HG03064 (cell line): Measurements from ENCODE around the gene BLM.
"Not testable (repeated sequence)": the region's sequence is repeated elsewhere in the genome, so short reads cannot be mapped to it uniquely, and the experiment has no call there.

Experiments
- ATAC-seq: cut with Tn5 transposase; IDR thresholded peaks from one replicate; pipeline ENCODE4 v1.9.1; 2021; ENCODE audit warnings: low read depth; ENCODE audit not compliant: unreplicated experiment

The BLM gene

DNA sequence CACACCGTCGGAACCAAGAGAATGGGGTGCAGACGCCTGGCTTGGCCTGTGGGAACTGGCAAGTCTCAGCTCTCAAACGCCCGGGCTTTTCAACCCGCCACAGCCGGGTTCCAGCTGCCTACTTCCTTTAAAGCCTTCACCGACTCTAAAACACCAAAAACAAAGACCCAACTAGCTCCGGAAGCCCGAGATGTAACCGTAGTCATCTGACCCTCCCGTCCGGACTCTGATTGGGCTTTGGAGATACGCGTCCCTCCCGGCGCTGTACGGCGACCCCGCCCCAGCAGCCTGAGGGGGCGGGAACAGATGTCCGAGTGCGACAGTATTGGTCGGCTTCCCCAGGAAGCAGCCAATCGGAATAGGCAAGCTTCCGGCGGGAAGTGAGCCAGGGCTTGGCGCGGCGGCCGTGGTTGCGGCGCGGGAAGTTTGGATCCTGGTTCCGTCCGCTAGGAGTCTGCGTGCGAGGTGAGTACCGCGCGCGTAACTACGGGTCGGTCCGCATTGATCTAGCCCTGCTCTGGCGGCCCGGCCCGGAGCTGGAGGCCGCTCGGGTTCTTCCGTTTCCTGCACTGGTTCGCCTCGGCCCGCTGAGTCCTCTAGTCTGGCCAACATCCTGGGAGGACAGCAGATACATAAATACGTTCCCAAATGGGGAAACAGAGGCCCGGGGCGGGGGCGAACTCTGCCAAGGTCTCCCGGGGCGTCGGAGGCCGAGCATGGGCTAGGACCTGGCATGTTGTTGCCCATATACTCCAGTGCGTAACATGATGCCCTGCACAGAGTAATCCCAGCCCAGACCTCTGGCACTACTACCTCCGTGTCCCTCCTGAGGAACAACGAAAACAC, at the start of gene BLM:
Gene BLM (plus strand): TSS at position 371 of the 846 bp plus-strand sequence. CDS start 30,047 bp downstream, outside the sequence.
- ATAC-seq, result peak; percentile 98

DNA sequence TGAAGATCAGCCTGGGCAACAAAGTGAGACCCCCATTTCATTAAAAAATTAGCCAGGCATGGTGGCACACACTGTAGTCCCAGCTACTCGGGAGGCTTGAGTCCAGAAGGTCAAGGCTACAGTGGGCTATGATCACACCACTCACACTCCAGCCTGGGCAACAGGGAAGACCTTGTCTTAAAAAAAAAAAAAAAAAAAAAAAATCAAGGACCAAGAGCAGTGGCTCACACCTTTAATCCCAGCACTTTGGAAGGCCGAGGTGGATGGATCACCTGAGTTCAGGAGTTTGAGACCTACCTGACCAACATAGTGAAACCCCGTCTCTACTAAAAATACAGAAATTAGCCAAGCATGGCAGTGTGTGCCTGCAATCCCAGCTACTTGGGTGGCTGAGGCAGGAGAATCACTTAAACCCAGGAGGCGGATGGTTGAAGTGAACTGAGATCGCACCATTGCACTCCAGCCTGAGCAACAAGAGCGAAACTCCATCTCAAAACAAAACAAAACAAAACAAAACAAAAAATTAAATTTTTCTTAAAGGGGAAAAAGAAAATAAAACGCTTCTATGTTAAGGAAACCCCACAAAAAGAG, 49.3 kb upstream of the BLM start:
- not testable (repeated sequence) for ATAC-seq

DNA sequence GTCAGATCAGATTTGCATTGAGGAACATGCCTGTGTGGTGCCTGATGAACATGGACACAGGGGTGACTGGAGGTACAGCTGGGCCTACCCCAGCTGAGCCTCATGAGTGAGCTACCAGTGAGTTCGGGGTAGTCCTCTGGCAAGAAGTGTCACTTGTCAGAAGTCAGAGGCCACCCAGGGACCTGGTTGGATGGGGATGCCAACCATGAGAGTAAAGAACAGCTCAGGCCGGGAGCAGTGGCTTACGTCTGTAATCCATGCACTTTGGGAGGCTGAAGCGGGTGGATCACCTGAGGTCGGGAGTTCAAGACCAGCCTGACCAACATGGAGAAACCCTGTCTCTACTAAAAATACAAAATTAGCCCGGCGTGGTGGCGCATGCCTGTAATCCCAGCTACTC, 46.5 kb upstream of the BLM start:
- not testable (repeated sequence) for ATAC-seq

DNA sequence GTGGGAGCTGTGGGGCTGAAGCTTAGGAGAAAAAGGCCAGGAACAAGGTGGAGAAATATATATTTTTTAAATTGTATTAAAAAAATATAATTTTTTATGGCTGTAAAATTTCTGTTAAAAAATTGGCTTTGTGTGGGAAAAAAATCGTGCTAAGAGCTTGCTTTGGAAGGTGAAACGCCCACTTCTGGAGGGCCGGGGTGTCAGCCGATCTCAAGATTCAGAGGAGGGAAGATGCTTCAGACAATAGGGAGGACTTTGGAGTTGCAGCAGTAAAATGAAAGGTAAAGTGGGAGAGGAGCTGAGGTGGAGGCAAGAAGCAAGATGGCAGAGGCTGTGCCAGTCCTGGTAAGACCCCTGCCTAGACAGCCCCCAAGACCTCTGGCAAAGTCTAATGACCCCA, 45.9 kb upstream of the BLM start:
- no peak for ATAC-seq

DNA sequence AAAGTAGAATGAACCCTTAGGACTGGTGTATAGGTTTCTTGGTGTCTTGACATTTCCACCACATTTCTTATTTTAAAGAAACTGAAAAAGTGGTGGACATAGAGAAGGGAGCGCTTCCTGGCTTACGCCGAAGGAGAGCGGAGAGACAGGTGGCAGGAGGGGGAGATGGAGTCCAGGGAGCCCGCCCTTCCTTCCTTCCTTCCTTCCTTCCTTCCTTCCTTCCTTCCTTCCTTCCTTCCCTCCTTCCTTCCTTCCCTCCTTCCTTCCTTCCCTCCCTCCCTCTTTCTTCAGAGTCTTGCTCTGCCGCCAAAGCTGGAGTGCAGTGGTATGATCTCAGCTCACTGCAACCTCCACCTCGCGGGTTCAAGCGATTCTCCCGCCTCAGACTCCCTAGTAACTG, 43.8 kb upstream of the BLM start:
- not testable (repeated sequence) for ATAC-seq

DNA sequence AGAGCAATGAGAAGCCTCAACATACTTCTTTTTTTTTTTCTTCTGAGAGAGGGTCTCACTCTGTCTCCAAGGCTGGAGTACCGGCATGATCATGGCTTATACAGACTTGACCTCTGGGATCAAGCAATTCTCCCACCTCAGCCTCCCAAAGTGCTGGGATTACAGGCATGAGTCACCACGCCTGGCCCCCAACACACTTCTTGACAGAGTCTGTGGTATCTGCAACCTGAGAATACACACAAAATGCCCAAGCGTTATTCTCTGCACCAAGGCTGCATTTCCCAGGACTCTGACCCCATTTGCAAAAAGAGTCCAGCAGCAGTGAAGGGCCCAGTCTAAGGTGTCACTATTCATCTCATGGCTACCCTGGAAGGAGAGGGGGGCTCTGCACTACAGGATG, 42.7 kb upstream of the BLM start:
- ATAC-seq, result no peak

DNA sequence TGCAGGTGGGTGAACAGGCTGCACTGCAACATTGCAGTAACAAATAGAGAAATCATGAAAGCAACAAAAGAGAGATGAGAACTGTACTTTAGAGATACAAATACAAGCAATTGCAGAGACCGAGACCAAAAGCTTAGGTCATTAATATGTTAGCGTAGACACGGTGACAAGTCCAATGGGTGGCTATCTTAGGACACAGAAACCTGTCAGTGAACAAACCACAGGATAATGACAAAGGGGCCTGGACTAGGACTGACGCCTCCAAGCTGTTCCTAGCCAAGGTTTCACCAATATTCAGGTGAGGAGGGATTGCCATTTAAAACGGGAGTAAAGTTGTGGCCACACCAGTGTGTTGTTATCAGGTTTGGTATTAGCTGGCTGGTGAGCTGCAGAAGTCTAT, 41.7 kb upstream of the BLM start:
- ATAC-seq, result no peak

DNA sequence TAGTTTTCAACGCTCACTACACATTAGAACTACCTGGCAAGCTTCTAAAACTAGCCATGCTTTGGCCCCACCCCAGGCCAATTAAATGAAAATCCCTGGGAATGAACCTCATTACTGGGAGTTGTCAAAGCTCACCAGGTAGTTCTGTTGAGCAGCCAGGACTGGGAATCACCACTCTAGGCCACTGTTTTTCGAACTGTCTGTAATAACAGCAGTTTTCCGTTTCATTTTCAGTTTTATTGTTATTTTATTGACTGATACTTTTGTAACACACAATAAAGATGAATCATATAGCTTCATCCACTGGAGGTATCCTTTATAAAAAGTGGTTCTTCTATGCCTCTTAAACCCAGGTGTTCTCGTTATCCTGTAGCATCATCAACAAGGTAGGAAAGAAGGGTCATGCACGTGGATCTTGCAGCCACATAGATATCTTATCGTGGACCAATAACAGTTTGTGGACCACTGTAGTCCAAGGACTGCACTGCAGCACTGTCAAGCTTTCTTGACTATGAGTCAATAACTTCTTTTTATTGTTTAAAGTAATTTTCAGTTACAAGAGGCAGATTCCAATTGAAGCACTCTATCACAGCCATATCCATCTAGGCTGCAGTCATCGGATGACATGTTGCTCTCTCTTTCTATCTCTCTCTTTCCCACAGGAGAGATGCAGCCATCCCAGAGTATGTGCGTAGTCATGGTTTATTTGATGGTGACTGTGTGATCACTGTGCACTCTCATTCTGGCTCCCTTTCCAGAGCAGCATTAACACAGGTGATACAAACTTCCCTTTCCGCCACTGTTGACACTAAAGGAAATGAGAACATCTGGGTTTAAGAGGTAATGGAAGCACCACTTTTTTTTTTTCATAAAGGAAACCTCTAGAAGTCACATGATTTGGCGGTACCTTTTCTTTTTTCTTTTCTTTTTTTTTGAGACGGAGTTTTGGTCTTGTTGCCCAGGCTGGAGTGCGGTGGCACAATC, 39.0 kb upstream of the BLM start:
- ATAC-seq, result no peak

DNA sequence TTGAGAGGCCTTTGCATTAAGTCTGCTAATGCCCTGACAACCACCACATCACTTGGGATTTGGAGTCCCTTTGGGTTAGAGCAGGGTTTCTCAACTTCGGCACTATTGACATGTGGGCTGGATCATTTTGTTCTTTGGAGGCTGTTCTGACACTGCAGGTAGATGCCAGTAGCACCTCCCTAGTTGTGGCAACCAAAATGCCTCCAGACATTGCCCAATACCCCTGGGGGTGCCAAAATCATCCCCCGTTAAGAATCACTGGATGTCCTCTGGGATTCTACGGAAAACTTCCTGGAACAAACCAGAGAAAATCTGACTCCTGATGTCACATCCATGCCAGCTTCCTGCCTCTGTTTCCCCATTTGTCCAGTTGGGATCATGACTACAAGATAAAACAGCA, 37.2 kb upstream of the BLM start:
- no peak for ATAC-seq

DNA sequence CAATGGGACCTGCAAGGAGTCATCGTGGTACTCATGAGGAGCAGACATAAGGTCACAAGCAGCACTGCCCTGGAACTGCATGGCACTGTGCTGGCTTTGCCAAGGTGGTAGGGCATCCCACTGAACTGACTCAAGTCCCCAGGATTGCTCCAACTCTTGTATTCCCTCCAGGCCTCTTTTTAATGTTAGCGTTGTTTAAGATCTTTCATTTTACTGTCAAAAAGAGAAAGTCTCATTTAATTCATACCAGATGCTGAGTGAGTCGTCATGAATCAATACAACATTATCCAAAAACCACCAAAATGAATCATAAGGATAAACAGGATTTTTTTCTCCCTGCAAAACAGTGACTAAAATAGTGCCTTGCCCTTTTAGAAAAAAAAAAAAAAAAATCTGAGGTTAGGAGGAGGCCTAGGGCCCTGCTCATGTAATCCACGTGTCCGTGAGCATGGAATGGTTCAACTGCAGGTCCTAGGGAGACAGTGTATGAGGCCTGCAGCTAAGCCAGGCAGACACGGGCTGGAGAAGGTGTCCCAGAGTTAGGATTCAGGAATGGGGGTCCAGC, 36.7 kb upstream of the BLM start:
- ATAC-seq, result no peak

DNA sequence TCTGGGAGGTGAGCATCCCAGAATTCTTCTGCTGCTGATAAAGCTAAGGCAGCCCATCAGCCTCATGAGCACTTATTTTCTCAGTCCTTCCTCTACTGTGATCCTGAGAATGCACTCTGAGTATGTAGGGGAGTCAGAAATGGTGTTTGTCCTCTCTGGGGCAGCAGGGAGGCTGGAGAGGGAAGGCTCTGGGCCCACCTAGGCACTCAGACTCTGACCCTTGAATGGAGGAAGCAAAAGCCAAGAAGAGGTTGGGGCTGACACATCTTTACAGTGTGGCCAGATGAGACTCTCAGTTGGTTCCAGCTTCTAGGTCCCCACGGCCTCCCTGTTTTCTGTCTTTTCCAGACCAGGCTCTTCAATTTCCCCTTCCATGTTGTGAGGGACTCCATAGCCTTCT, 36.1 kb upstream of the BLM start:
- no peak for ATAC-seq

DNA sequence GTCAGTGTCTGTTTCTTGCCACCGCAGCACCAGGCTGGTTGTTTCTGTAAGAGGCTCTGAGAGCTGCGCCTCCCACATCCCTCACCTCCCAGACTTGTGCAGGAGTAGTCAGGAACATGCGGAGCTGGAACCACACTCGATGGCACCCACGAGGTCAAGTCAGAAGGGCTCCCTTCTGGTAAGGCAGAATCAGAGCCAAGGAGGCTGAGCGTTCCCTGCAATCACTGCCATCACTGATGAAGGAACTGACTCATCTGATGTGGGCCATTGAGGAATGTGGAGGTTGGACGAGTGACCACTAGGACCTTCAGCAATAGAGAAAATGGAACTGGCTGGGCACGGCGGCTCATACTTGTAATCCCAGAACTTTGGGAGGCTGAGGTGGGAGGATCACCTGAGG, 35.7 kb upstream of the BLM start:
- ATAC-seq, result no peak

DNA sequence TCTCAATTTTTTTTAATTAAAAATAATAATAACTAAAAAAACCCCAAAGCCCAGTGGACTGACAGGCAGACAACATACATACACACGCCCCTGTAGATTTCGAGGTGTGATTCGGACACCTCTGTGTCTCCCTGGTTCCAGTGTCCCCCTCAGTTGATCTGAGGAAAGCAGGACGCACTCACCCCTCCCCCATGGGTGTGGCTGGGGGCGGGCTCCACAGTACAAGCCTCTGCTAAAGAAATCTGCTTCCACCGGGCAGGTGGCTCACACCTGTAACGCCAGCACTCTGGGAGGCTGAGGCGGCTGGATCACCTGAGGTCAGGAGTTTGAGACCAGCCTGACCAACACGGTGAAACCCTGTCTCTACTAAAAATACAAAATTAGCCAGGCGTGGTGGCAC, 33.8 kb upstream of the BLM start:
- no peak for ATAC-seq

DNA sequence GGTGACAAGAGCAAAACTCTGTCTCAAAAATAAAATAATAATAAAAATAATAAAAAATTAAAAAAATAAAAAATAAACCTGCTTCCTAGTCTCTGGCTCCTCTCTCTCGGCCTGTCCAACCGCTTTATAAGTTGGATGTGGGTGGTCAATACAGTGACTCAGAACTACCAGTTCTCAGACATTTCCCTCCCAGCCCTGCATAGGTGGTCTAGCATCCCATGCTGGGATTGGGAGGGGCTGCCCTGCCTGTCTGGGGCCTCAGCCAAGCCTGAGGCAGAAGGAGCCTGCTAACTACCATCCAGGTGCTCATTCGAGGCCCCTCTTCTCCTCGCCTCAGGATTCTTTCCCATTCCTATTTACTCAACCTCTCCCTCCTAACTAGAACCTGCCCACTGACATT, 33.3 kb upstream of the BLM start:
- ATAC-seq, result no peak

DNA sequence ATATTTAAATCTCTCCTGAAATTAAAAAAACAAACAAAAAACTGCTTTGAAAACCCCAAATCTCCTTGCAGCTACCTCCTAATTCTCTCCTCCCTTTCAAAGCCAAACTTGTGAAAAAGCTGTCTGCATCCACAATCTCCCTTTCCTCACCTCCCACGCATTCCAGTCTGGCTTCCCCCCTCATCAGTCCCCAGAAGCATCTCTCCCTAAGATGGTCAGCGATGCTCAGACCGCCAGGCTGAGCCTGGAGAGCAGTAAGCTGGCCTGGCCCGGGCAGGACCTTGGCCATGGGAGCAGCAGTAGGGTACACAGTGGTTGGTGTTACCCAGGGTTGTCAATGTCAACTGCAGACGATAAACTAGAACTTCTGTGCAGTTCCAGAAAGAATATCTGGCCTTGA, 32.9 kb upstream of the BLM start:
- no peak for ATAC-seq

DNA sequence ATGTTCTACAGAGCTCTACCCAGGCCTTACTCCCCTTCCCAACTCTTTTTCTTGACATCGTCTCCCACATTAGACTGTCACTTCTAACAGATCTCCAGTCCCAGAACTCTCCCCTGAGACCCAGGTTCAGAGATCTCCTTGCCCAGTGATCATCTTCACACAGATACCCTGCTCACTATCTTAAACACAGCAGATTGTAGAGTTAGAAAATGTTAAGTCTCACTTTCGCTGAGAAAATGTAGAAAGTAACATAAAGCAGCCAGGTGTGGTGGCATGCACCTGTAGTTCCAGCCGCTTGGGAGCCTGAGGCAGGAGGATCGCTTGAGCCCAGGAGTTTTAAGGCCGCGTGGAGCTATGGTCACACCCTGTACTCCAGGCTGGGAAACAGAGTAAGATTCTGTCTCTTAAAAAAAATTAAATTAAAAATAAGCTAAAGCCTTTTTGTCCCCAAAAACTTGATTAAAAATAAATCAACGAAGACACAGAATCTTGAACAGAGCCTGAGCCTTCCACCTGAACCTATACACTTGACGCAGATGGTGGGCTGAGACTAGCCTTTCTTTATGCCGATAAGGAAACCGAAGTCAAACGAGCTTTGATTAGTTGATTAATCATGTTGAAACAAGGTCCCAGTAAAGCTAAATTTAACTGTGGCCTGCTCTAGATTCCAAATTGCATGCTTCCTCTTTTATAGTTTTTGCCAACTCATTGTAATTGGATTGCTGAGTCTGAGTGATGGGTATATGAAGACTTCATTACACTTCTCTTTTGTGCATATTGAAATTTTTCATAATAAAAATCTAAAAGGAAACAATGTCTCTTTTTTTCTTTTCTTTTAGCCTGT, 31.3 kb upstream of the BLM start:
- ATAC-seq, result peak; percentile 19

DNA sequence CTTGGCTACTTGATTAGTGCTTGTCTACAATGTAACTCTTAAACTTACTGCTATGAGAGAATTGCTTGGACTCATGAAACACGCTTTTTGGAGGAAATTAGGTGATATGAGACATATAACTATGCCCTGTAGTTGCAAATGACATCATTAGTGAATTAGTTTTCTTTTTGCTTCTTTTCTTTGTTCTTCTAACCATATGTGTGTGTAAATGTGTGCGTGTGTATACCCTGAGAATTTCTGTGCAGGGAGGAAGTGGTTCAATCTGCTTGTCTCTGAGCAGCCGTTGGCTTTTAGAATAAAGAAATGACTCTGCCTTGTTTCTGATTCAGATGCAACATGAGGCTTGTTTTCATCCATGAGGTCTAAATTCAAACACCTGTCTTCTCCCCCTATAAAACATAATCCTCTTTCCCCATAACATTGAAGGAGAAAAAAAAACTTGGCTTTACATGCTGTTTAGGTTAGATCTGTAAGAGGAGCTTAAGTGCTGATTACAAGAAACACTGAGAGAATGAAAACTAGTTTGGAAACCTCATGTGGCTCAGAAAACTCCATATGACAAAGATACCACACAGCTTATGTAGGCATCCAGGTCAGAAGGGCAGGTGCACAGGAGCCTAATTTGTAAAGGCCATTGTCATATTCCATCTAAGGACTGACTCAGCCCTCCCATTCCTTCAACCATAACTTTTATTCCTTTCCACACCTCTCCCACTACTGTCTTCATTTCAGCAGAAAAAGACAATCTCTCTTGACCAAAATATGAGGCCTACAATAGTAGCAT, 30.5 kb upstream of the BLM start:
- ATAC-seq, result peak; percentile 80

DNA sequence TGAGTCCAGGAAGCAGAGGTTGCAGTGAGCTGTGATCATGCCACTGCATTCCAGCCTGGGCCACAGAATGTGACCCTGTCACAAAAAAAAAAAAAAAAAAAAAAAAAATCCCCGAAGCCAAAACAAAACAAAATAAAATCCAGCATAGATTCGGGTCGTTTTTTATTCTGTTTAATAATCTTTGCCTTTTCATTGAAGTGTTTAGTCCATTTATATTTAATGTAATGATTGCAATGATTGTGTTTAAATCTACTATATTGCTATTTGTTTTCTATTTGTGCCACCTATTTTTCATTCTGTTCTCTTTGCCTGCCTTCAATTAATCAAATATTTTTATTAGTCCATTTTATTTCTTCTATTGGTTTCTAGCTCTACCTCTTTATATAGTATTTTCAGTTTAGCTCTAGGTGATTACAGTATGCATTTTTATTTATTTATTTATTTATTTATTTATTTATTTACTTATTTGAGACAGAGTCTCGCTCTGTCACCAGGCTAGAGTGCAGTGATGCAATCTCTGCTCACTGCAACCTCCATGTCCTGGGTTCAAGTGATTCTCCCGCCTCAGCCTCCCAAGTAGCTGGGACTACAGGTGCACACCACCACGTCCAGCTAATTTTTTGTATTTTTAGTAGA, 27.7 kb upstream of the BLM start:
- ATAC-seq, result not testable (repeated sequence)

DNA sequence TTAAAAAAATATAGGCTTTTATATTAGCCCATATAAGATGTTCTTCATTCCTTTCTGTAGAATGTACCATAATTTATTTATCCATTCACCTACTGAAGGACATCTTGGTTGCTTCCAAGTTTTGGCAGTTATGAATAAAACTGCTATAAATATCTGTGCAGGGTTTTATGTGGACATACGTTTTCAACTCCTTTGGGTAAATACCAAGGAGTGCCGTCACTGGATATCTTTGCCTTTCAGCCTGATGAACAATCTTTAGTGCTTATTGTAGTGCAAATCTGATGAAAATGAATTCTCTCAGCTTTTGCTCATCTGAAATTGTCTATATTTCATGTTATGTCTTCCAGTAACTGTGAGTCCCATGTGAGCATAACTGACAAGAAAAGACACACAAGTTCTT, 26.6 kb upstream of the BLM start:
- ATAC-seq, result no peak
